Sigmoid colon (tissue), 4 donors: ENCODE measurements around the gene OGT.

Experiments
- CTCF ChIP-seq, 4 experiments: fragments of 450-650 bp in 3 of 4; fragments of 200-600 bp in 1 of 4; IDR thresholded peaks; one replicate each; pipeline ENCODE4 v1.5.1; 2016 to 2019; ENCODE audit warnings: antibody characterized with exemption in 4 of 4, mild to moderate bottlenecking in 3 of 4, moderate library complexity in 2 of 4
- EP300 ChIP-seq, 4 donors: sonication (generic); formaldehyde crosslinking; IDR thresholded peaks; one replicate each; pipeline ENCODE4 v1.6.1; 2017; ENCODE audit warnings: antibody characterized with exemption in 4 of 4
- POLR2A ChIP-seq, 2 donors: fragments of 450-650 bp; IDR thresholded peaks; one replicate each; pipeline ENCODE4 v1.6.1; 2016; ENCODE audit warnings: antibody characterized with exemption in 2 of 2, mild to moderate bottlenecking in 2 of 2, moderate library complexity in 2 of 2

- TF ChIP-seq EP300 (IDR thresholded peaks at IDR 0.05) (no peak), POLR2A (IDR thresholded peaks at IDR 0.05) (no peak), CTCF (IDR thresholded peaks at IDR 0.05) (no peak)
These were observed 46.5 kb downstream of the OGT start for GRCh38 chrX:71579136-71579989.
